Endothelial cell (in vitro differentiated cells): ENCODE results near the gene GGT1. TPM values are rescaled to one million over a fixed set of nuclear protein-coding genes. Genes with fewer than 3 reads are reported as not detected.

ENCODE experiments used
- DNase-seq: peaks from one replicate; pipeline ENCODE4 v3.0.0; 2021; ENCODE audit warnings: low spot score
- H3K27ac Mint-ChIP-seq: one replicate; pipeline ENCODE4 v1.8.0; 2021; ENCODE audit warnings: mixed read lengths, inconsistent platforms; ENCODE audit not compliant: unreplicated experiment
- H3K27me3 Mint-ChIP-seq: one replicate; pipeline ENCODE4 v1.8.0; 2021; ENCODE audit warnings: mild to moderate bottlenecking, moderate library complexity, mixed read lengths, inconsistent platforms; ENCODE audit not compliant: unreplicated experiment
- H3K36me3 Mint-ChIP-seq: one replicate; pipeline ENCODE4 v1.8.0; 2021; ENCODE audit warnings: mild to moderate bottlenecking, low read depth, mixed read lengths, inconsistent platforms; ENCODE audit not compliant: unreplicated experiment
- H3K4me1 Mint-ChIP-seq: one replicate; pipeline ENCODE4 v1.8.0; 2021; ENCODE audit warnings: mild to moderate bottlenecking, mixed read lengths, inconsistent platforms; ENCODE audit not compliant: unreplicated experiment
- H3K4me3 Mint-ChIP-seq: one replicate; pipeline ENCODE4 v1.8.0; 2021; ENCODE audit warnings: mild to moderate bottlenecking, mixed read lengths, inconsistent platforms; ENCODE audit not compliant: unreplicated experiment
- H3K9me3 Mint-ChIP-seq: one replicate; pipeline ENCODE4 v1.8.0; 2021; ENCODE audit warnings: mixed read lengths, inconsistent platforms; ENCODE audit not compliant: unreplicated experiment
- total RNA-seq: library from RNA; stranded (reverse); fragmentation: NEBNext Ultra II Directional; extraction: Animal tissue kit (Norgen Biotek cat#: 25700); gene quantifications from one replicate; pipeline ENCODE4 v1.2.1, GENCODE V29; 2021; ENCODE audit not compliant: unreplicated experiment
- TF ChIP-seq, protein P1 (sequence below): fragments of 200-600 bp; sonication (generic); IDR thresholded peaks from one replicate; pipeline ENCODE4 v1.5.0; 2021; ENCODE audit warnings: antibody characterized with exemption; ENCODE audit not compliant: unreplicated experiment

The GGT1 gene
- total RNA-seq, 1 donor from 2014 or later = 4.6 TPM

- H3K27me3 Mint-ChIP-seq = peaks cover 5% of the 10 kb centered on the region
- TF ChIP-seq, protein P1, sequence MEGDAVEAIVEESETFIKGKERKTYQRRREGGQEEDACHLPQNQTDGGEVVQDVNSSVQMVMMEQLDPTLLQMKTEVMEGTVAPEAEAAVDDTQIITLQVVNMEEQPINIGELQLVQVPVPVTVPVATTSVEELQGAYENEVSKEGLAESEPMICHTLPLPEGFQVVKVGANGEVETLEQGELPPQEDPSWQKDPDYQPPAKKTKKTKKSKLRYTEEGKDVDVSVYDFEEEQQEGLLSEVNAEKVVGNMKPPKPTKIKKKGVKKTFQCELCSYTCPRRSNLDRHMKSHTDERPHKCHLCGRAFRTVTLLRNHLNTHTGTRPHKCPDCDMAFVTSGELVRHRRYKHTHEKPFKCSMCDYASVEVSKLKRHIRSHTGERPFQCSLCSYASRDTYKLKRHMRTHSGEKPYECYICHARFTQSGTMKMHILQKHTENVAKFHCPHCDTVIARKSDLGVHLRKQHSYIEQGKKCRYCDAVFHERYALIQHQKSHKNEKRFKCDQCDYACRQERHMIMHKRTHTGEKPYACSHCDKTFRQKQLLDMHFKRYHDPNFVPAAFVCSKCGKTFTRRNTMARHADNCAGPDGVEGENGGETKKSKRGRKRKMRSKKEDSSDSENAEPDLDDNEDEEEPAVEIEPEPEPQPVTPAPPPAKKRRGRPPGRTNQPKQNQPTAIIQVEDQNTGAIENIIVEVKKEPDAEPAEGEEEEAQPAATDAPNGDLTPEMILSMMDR = no peak
These were observed 22.7 kb upstream of the GGT1 start for GRCh38 chr22:24580276-24580675.

DNA sequence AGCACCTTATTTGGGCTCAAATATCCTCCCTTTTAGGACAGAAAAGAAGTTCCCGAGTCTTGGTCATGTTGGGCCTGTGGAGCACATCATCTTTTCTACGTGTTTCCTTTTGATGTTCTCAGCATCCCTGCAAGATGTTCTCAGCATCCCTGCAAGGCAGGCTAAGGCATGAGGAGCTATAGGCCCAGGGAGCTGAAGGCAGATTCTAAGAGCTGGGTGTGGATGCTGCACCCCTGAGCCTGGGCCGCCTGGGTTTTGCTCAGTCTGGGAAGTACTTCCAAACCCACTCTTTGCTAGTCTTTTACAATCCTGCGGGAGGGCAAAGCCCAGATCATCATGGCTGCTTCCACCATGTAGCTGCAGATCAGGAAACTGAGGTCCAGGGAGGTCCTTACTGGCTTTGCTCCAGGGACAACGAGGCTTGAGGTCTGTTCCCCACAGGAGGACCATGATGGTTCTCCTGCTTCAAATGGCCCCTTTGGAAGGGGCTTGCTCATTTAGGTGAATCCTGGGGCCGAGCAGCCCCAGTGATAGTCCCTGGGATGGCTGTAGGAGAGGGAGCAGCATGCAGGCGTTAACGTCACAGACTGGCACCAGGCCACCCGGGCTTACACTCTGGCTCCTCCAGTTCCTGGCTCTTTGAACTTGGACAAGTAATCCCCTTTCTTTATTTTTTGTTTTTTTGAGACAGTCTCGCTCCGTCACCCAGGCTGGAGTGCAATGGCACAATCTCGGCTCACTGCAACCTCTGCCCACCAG, 20.8 kb upstream of the GGT1 start:
- Mint-ChIP-seq H3K36me3 (no peaks in the 10 kb centered on the region), H3K27ac (no peak overlapping the region), H3K27me3 (peaks cover 5% of the 10 kb centered on the region), H3K4me3 (no peak overlapping the region), H3K9me3 (no peaks in the 10 kb centered on the region), H3K4me1 (no peaks in the 10 kb centered on the region)
- TF ChIP-seq, protein P1 = no peak
- no peak for DNase-seq

More at GRCh38 chr22:24580276-24580675, 22.7 kb upstream of the GGT1 start:
- Mint-ChIP-seq H3K27ac (no peak overlapping the region), H3K4me1 (no peaks in the 10 kb centered on the region), H3K4me3 (no peak overlapping the region), H3K36me3 (peaks cover 4% of the 10 kb centered on the region), H3K9me3 (no peaks in the 10 kb centered on the region)
- no peak for DNase-seq

DNA sequence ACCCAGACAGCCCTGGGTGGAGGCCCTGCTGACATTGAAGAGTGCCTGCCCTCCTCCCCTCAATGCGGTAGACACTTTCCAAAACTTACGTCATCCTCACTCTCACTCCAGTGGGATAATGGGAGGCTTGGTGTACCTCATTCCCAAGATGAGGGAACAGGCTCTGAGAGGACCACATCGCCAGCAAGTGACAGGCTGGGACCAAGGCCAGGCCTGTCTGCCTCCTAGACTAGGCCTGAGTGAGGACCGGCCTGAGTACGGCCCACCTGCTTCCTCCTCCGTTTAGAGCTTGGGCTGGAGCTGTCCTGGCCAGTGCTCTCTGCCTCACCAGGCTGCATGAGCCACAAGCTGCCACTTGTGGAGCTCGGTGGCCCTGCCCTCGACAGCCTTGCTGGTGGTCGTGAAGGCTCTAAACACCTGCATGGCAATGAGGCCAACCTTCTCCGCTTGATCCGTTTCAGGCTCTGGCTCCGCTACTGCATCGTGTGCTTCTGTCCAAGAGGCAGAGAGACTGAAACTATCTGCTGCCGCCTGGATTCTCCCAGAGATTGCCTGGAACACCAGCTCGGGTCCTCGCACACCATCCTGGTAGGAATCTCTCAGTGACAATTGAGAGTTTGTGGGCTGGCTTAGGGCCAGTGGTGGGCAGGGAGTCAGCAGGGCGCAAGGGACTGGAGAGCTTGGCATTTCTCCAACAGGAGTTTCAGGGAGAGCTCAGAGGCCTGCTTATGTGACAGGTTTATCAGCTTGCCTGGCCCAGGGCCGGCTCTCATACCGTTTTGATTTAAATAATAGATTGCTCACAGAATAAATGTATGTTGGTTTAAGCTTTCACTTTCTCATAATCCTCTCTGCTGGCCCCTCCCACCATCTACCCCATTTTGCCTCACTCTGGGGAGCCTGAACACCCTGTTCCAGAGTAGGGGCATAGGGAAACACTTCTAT, 19.5 kb upstream of the GGT1 start:
- Mint-ChIP-seq H3K27me3 (peaks cover 4% of the 10 kb centered on the region), H3K27ac (no peak overlapping the region), H3K4me3 (no peak overlapping the region), H3K4me1 (no peaks in the 10 kb centered on the region), H3K36me3 (no peaks in the 10 kb centered on the region), H3K9me3 (no peaks in the 10 kb centered on the region)
- TF ChIP-seq, protein P1 = no peak
- DNase-seq = no peak

DNA sequence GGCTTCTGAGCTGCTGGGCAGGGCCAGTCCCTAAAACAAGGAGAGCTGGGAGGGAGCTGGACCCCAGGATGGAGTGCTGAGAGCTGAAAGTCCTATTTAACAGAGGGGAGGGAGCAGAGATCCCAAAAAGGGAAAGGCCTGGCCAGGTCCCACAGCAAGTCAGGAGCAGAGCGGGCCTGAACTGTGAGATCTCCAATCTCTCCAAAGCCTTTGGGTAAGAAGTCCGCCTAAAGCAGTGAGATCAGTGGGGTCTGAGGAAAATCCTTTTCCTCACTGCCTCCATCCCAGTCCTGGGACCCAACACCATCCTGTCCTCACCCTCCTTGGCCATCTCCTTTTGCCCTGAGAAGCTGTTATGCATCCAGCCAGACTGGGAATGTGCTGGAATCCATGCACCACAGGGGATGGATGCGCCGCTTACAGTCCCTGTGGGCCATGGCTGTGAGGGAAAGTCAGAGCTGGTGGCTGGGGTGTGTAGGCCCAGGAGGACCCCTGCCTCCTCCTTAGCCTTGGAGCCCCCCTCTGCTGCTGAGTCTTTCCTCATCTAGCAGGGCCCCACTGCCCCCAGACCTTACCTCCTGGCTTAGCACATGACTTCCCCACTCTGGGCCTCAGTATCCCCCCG, 18.7 kb upstream of the GGT1 start:
- Mint-ChIP-seq H3K4me1 (no peaks in the 10 kb centered on the region), H3K9me3 (no peaks in the 10 kb centered on the region), H3K4me3 (no peak overlapping the region), H3K36me3 (no peaks in the 10 kb centered on the region), H3K27me3 (peaks cover 4% of the 10 kb centered on the region), H3K27ac (no peak overlapping the region)
- DNase-seq = no peak
- TF ChIP-seq, protein P1 = no peak
